IMR-90 (cell line): Measurements from ENCODE around the gene LDB1. TPM values are rescaled to one million over a fixed set of nuclear protein-coding genes. Genes with fewer than 3 reads are reported as not detected.
A peak's percentile ranks its signal among the peaks of the same experiment; 100 is the strongest.

Experiments
- ATAC-seq: fragments of 200-7000 bp; cut with Tn5 transposase; 2 replicates; pipeline ENCODE4 v1.9.1; 2020; ENCODE audit warnings: low read depth, mild to moderate bottlenecking, moderate library complexity
- BruUV-seq: library from RNA; stranded (reverse); fragments of 400-500 nt; replicated peaks from 2 replicates; lab custom pipeline; 2021; lab: Mats Ljungman, UMichigan
- CTCF ChIA-PET: fragments of 300-600 bp; formaldehyde crosslinking; extraction: SDS; loops from one replicate; lab custom pipeline; 2021; ENCODE audit warnings: antibody characterized with exemption; lab: Yijun Ruan, JAX
- POLR2A ChIA-PET: fragments of 300-600 bp; sonication (Branson Sonifier 250); formaldehyde crosslinking; loops from one replicate; lab custom pipeline; 2022; ENCODE audit warnings: antibody characterized with exemption; ENCODE audit not compliant: unreplicated experiment; lab: Charles Lee
- DNase-seq: peaks from one replicate; pipeline ENCODE4 v3.0.0; 2013
- H2AFZ ChIP-seq: replicated peaks from 2 replicates; pipeline ENCODE3; 2013; ENCODE audit warnings: low read length, mild to moderate bottlenecking; ENCODE audit not compliant: poor library complexity
- H2AK5ac ChIP-seq: 2 replicates; pipeline ENCODE4 v1.6.1; 2013; ENCODE audit warnings: low read depth, low read length, inconsistent platforms
- H2AK9ac ChIP-seq: replicated peaks from 2 replicates; pipeline ENCODE3; 2013; ENCODE audit warnings: mild to moderate bottlenecking, low read depth, low read length, moderate library complexity; ENCODE audit not compliant: poor library complexity
- H2BK120ac ChIP-seq: 2 replicates; pipeline ENCODE4 v1.6.1; 2013; ENCODE audit warnings: low read depth, low read length, inconsistent platforms
- H2BK15ac ChIP-seq: 3 replicates; pipeline ENCODE4 v1.6.1; 2013; ENCODE audit warnings: low read depth, low read length, inconsistent platforms
- H2BK20ac ChIP-seq: 2 replicates; pipeline ENCODE4 v1.6.1; 2013; ENCODE audit warnings: low read depth, mild to moderate bottlenecking, inconsistent platforms, low read length, moderate library complexity
- H2BK5ac ChIP-seq: 2 replicates; pipeline ENCODE4 v1.6.1; 2013; ENCODE audit warnings: mild to moderate bottlenecking, low read depth, low read length, inconsistent platforms; ENCODE audit not compliant: poor library complexity, severe bottlenecking
- H3K14ac ChIP-seq: replicated peaks from 2 replicates; pipeline ENCODE4 v1.6.1; 2013; ENCODE audit warnings: low read depth, low read length, inconsistent platforms
- H3K18ac ChIP-seq: 2 replicates; pipeline ENCODE4 v1.6.1; 2013; ENCODE audit warnings: low read depth, low read length, control low read depth
- H3K23ac ChIP-seq: 2 replicates; pipeline ENCODE4 v1.6.1; 2013; ENCODE audit warnings: low read depth, low read length, inconsistent platforms
- H3K27ac ChIP-seq: 2 replicates; pipeline ENCODE4 v1.5.1; 2013; ENCODE audit warnings: mild to moderate bottlenecking, control low read depth, low read length; ENCODE audit not compliant: insufficient read depth
- H3K27me3 ChIP-seq: 2 replicates; pipeline ENCODE4 v1.6.1; 2013; ENCODE audit warnings: low read length; ENCODE audit not compliant: control insufficient read depth, insufficient read depth
- H3K36me3 ChIP-seq: 2 replicates; pipeline ENCODE4 v1.6.1; 2013; ENCODE audit warnings: low read length, mixed read lengths; ENCODE audit not compliant: control insufficient read depth, insufficient read depth
- H3K4ac ChIP-seq: 2 replicates; pipeline ENCODE4 v1.6.1; 2013; ENCODE audit warnings: low read depth, low read length, inconsistent platforms
- H3K4me1 ChIP-seq: 2 replicates; pipeline ENCODE4 v1.6.1; 2013; ENCODE audit warnings: low read length, mixed read lengths; ENCODE audit not compliant: control insufficient read depth, insufficient read depth
- H3K4me2 ChIP-seq: 2 replicates; pipeline ENCODE4 v1.6.1; 2013; ENCODE audit warnings: low read depth, mild to moderate bottlenecking, control low read depth, low read length, moderate library complexity
- H3K4me3 ChIP-seq: 2 replicates; pipeline ENCODE4 v1.5.1; 2013; ENCODE audit warnings: low read depth, mild to moderate bottlenecking, control low read depth, low read length, moderate library complexity; ENCODE audit not compliant: insufficient read depth
- H3K56ac ChIP-seq: 2 replicates; pipeline ENCODE4 v1.6.1; 2013; ENCODE audit warnings: low read length, inconsistent platforms; ENCODE audit not compliant: insufficient read depth; ENCODE audit errors: extremely low read depth
- H3K79me1 ChIP-seq, 2 experiments: 2 replicates each; pipeline ENCODE4 v1.6.1; 2013; ENCODE audit warnings: low read length in 2 of 2, inconsistent platforms in 1 of 2, low read depth in 1 of 2
- H3K9ac ChIP-seq: 2 replicates; pipeline ENCODE4 v1.6.1; 2013; ENCODE audit warnings: low read depth, low read length, control low read depth
- H3K9me1 ChIP-seq: 2 replicates; pipeline ENCODE4 v1.6.1; 2013; ENCODE audit warnings: low read length, inconsistent platforms; ENCODE audit not compliant: insufficient read depth
- H3K9me3 ChIP-seq: 2 replicates; pipeline ENCODE4 v1.6.1; 2013; ENCODE audit warnings: low read length; ENCODE audit not compliant: control insufficient read depth, insufficient read depth
- H4K20me1 ChIP-seq: 2 replicates; pipeline ENCODE4 v1.6.1; 2013; ENCODE audit warnings: low read length, inconsistent platforms; ENCODE audit not compliant: insufficient read depth
- H4K5ac ChIP-seq: 2 replicates; pipeline ENCODE4 v1.6.1; 2013; ENCODE audit warnings: mild to moderate bottlenecking, low read depth, low read length, control low read depth
- H4K8ac ChIP-seq, 2 experiments: 2 replicates each; pipeline ENCODE4 v1.6.1; 2013; ENCODE audit warnings: low read depth in 2 of 2, low read length in 2 of 2, control low read depth in 1 of 2, inconsistent platforms in 1 of 2
- H4K91ac ChIP-seq: 2 replicates; pipeline ENCODE4 v1.6.1; 2013; ENCODE audit warnings: low read depth, low read length, inconsistent platforms; ENCODE audit not compliant: insufficient read depth
- BHLHE40 ChIP-seq: fragments of 150-350 bp; IDR thresholded peaks from 2 replicates; pipeline ENCODE4 v1.6.1; 2016; ENCODE audit warnings: mild to moderate bottlenecking, low read depth, low read length
- MAFK ChIP-seq: IDR thresholded peaks from 2 replicates; pipeline ENCODE4 v1.6.1; 2012; ENCODE audit warnings: low read depth, low read length, improper control_type of control experiment
- MXI1 ChIP-seq: IDR thresholded peaks from 2 replicates; pipeline ENCODE4 v1.6.1; 2012; ENCODE audit warnings: low read depth, mild to moderate bottlenecking, low read length, moderate library complexity, borderline replicate concordance
- RFX5 ChIP-seq: IDR thresholded peaks from 2 replicates; pipeline ENCODE4 v1.8.0; 2012; ENCODE audit warnings: low read depth, mild to moderate bottlenecking, low read length, moderate library complexity
- WGBS, 2 experiments: methylation state at CpG; one replicate each; pipeline versions ENCODE4 v1.1.5 to v1.1.7; 2013; ENCODE audit warnings: missing lambda C conversion rate in 2 of 2; ENCODE audit not compliant: insufficient read length in 1 of 2; ENCODE audit errors: extremely low coverage in 2 of 2; 5-methylcytosine and 5-hydroxymethylcytosine counted together
- dilution Hi-C: fragments of 300-500 bp; cut with HindIII; formaldehyde crosslinking; loops from one replicate; pipeline ENCODE4 v1.14.3; 2018; ENCODE audit warnings: low sequenced_read_pairs; ENCODE audit not compliant: unreplicated experiment
- in situ Hi-C: fragments of 300-500 bp; cut with MboI; formaldehyde crosslinking; loops from 3 replicates; pipeline ENCODE4 v1.14.3; 2019; ENCODE audit warnings: low sequenced_read_pairs, inconsistent platforms, mixed read lengths
- intact Hi-C: fragments of 100-400 bp; cut with micrococcal nuclease; formaldehyde crosslinking; loops from 2 replicates; pipeline ENCODE4 v1.10.0; 2022
- polyA plus RNA-seq, 3 experiments: library from polyadenylated mRNA; depleted of rRNA; stranded (reverse); fragments of >200 nt; gene quantifications; 2 replicates each; pipeline ENCODE4 v1.2.3, GENCODE V29; 2012; ENCODE audit warnings: low replicate concordance in 1 of 3
- total RNA-seq: library from RNA; depleted of rRNA; stranded (reverse); fragments of >200 nt; gene quantifications from 2 replicates; pipeline ENCODE4 v1.2.3, GENCODE V29; 2012

Gene LDB1
- total and polyA plus RNA-seq, 2 of the 4 experiments (the other 2 are of a cell fraction), result 47.9 to 92.4 TPM

- WGBS, 2 experiments, result 7% methylated on average over 3 of the region's 7 CpGs; no CpG with 5 or more reads in 1 of the 2 experiments
- H3K4me1 ChIP-seq, result peaks cover 31% of the 10 kb centered on the region
- peak overlapping the region; percentile 94 for H3K27ac ChIP-seq
- no peak overlapping the region for H2BK20ac ChIP-seq
- POLR2A ChIA-PET, result interaction anchor here (0.6 kb wide), 1 partner anchor 58 kb away, joined by 31 read pairs; no protein-coding TSS in a partner anchor
- ATAC-seq, result no peak; the same call in 1 of the 2 replicates
- in situ Hi-C loops, result no loop called here
- peak overlapping the region; percentile 87 for H2AFZ ChIP-seq
- peak overlapping the region; percentile 79 for H3K23ac ChIP-seq
- peaks cover 27% of the 10 kb centered on the region for H3K9me1 ChIP-seq
- peak overlapping the region; percentile 64 for H3K14ac ChIP-seq
- dilution Hi-C loops, result no loop called here
- no peak for TF ChIP-seq RFX5
- TF ChIP-seq BHLHE40, result no peak
- peak; percentile 10; the same call in 1 of the 2 replicates for TF ChIP-seq MXI1
- no peak for TF ChIP-seq MAFK
- peak overlapping the region; percentile 63 for H2AK5ac ChIP-seq
- H4K91ac ChIP-seq, result no peak overlapping the region
- H3K56ac ChIP-seq, result no peak overlapping the region
- H3K79me1 ChIP-seq, result peaks cover 23 to 84% of the 10 kb centered on the region in 2 experiments
- no TSS peak for BruUV-seq
- H4K8ac ChIP-seq, result no peak overlapping the region
- CTCF ChIA-PET, result no interaction called here
- peak overlapping the region; percentile 92 for H3K4me3 ChIP-seq
- no peak overlapping the region for H4K5ac ChIP-seq
- H3K36me3 ChIP-seq, result peaks cover 34% of the 10 kb centered on the region
- H2BK5ac ChIP-seq, result peak overlapping the region; percentile 82
- no peak overlapping the region for H2BK15ac ChIP-seq
- peaks cover 76% of the 10 kb centered on the region for H4K20me1 ChIP-seq
- no peaks in the 10 kb centered on the region for H3K9me3 ChIP-seq
- peak overlapping the region; percentile 98 for H3K9ac ChIP-seq
- H2AK9ac ChIP-seq, result peak overlapping the region; percentile 96
- DNase-seq, result no peak
- H3K4ac ChIP-seq, result peak overlapping the region; percentile 30
- intact Hi-C loops, result no loop called here
- H3K18ac ChIP-seq, result no peak overlapping the region
- no peak overlapping the region for H2BK120ac ChIP-seq
- peak overlapping the region; percentile 89 for H3K4me2 ChIP-seq
- H3K27me3 ChIP-seq, result no peaks in the 10 kb centered on the region
Measured at GRCh38 chr10:102113261-102113955, 6.8 kb downstream of the LDB1 start.
